Hepatocyte (in vitro differentiated cells): ENCODE measurements around the gene ZNF888.

Source experiments
- EZH2 ChIP-seq: fragments of 200-600 bp; sonication (generic); IDR thresholded peaks from 2 replicates; pipeline ENCODE4 v1.6.1; 2016; ENCODE audit warnings: antibody characterized with exemption, mild to moderate bottlenecking, borderline replicate concordance
- EZH2phosphoT487 ChIP-seq: fragments of 200-600 bp; sonication (generic); IDR thresholded peaks from one replicate; pipeline ENCODE4 v1.6.1; 2018; ENCODE audit warnings: antibody characterized with exemption, mild to moderate bottlenecking, low read depth, moderate library complexity; ENCODE audit not compliant: unreplicated experiment, severe bottlenecking
- TF ChIP-seq, protein P1 (sequence below): fragments of 200-600 bp; sonication (generic); IDR thresholded peaks from 2 replicates; pipeline ENCODE4 v1.5.1; 2016; ENCODE audit warnings: antibody characterized with exemption, mild to moderate bottlenecking; ENCODE audit not compliant: poor library complexity

DNA sequence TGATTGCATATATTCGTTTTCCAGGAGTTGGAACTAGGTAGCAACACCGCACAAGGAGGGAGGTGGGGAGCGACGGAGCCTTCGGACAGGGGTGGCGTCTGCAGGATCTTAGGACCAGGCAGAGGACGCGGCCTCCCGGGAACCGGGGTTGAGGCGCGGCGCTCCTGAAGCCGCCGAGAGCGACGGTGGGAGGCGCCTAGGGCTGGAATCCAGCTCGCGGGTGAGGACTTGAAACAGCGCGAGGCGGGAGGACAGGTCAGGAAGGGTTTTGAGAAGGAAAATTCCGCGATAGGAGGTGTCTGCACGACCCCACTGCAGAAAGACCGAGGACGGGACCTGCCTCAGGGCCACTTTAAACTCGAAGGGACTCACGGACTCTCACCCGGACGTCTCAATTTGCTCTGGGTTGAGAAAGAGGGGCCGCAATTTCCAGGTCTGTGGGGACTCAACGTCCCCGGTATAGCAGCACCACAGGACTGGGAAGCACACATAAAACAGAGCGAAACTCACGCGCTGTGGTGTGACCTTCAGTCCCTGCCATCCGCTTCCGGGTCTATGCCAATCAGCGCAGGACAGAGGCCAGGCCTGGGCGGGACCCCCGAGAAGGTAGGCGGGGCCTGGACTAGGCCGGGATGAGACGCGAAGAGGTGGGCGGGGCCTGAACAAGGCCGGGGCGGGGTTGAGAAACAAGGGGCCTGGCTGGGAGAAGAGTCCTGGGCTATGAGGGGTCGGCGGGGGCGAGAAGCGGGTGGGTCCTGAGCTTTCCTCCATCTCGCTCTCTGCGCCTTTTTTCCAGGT, 25.9 kb downstream of the ZNF888 start, which contains the start of gene ZNF320:
- no peak for TF ChIP-seq EZH2phosphoT487
- TF ChIP-seq, protein P1, sequence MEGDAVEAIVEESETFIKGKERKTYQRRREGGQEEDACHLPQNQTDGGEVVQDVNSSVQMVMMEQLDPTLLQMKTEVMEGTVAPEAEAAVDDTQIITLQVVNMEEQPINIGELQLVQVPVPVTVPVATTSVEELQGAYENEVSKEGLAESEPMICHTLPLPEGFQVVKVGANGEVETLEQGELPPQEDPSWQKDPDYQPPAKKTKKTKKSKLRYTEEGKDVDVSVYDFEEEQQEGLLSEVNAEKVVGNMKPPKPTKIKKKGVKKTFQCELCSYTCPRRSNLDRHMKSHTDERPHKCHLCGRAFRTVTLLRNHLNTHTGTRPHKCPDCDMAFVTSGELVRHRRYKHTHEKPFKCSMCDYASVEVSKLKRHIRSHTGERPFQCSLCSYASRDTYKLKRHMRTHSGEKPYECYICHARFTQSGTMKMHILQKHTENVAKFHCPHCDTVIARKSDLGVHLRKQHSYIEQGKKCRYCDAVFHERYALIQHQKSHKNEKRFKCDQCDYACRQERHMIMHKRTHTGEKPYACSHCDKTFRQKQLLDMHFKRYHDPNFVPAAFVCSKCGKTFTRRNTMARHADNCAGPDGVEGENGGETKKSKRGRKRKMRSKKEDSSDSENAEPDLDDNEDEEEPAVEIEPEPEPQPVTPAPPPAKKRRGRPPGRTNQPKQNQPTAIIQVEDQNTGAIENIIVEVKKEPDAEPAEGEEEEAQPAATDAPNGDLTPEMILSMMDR, result no peak
- TF ChIP-seq EZH2, result no peak
